ENCODE results near the gene COL27A1. TPM values are rescaled to one million over a fixed set of nuclear protein-coding genes. Genes with fewer than 3 reads are reported as not detected.
A peak's percentile ranks its signal among the peaks of the same experiment; 100 is the strongest.

COL27A1 gene
- total RNA-seq, 1 experiment from 2014 or later: 37.0 TPM

DNA sequence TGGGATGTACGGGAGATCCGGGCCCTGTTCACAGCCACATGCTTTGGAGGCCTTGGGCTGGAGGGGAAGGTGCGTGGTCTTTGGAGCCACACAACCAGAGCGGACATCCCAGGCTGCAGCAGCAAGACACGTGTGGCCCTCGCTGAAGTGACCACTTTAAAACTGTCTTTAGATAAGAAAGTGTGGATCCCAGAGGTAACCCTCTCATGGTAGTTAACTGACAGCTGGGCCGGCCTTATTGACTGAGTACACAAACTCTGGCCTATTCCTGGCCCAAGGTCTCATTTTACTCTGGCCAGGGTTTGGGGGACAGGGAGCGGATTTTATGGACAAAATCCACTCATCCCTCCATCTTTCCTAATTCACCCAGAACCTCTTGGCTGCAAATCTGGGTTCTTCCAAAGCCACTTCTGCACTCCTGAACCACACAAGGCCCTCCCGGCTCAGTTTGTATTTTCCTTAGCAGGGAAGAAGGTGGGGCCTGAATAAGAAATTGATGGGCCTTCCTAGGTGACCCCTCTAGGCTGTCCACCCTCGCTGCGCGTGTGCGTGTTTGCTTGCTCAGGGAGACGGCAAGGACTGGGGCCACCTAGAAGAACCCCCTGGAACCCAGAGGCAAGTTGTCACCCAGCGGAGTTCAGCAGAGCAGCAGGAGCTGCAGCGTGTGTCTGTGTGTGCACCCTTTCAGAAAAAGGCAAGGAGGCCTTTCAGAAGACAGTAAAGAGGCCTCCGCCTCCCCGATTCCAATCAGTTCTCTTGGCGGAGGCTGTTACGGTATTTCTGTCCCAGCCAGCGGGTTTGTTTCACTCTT is 94.3 kb downstream of the COL27A1 start:
- no TSS peak for BruUV-seq (replicated peaks)
- CTCF ChIA-PET: no interaction called here

DNA sequence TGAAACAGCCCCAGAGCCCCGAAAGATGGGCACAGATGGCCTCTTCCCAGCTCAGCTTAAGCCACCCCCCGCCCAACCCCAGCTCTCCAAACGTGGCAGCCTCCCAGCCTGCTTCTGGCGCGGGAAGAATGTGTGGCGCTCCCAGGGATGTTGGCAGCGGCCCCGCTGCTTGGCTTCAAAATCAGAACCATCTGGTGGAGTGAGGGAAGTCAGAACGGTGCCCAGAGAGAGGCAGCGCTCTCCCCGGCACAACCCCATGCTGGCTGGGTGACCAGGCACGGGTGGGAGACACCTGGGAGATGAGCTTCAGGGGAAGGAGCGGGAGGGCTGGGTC is 94.9 kb downstream of the COL27A1 start:
- Histone ChIP-seq H3K4me3 (ENCODE audit: low read depth, low read length, poor library complexity, severe bottlenecking) (no peak overlapping the region), H3K4me1 (ENCODE audit: insufficient read depth, low read length, poor library complexity, severe bottlenecking) (peaks cover 12% of the 10 kb centered on the region), H3K36me3 (ENCODE audit: insufficient read depth, low read length, poor library complexity, severe bottlenecking) (no peaks in the 10 kb centered on the region), H3K9me3 (ENCODE audit: low read depth, low read length, poor library complexity, severe bottlenecking) (no peaks in the 10 kb centered on the region), H3K27me3 (replicated peaks; ENCODE audit: insufficient read depth, low read depth, low read length, poor library complexity) (no peaks in the 10 kb centered on the region), H3K27ac (ENCODE audit: low read depth, low read length, poor library complexity, severe bottlenecking) (no peak overlapping the region)
- POLR2A ChIA-PET (ENCODE audit: low non-redundant PET): no interaction called here
- peak; percentile 67 for DNase-seq (ENCODE audit: low spot score)
- intact Hi-C loops (cut with micrococcal nuclease; ENCODE audit: unreplicated experiment): no loop called here
- BruUV-seq (replicated peaks): no TSS peak
- CTCF ChIA-PET: no interaction called here
- TF ChIP-seq, protein P1, sequence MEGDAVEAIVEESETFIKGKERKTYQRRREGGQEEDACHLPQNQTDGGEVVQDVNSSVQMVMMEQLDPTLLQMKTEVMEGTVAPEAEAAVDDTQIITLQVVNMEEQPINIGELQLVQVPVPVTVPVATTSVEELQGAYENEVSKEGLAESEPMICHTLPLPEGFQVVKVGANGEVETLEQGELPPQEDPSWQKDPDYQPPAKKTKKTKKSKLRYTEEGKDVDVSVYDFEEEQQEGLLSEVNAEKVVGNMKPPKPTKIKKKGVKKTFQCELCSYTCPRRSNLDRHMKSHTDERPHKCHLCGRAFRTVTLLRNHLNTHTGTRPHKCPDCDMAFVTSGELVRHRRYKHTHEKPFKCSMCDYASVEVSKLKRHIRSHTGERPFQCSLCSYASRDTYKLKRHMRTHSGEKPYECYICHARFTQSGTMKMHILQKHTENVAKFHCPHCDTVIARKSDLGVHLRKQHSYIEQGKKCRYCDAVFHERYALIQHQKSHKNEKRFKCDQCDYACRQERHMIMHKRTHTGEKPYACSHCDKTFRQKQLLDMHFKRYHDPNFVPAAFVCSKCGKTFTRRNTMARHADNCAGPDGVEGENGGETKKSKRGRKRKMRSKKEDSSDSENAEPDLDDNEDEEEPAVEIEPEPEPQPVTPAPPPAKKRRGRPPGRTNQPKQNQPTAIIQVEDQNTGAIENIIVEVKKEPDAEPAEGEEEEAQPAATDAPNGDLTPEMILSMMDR (conservative IDR thresholded peaks at IDR 0.05; ENCODE audit: low read depth, low read length): no peak
- TF ChIP-seq EZH2 (IDR thresholded peaks at IDR 0.05; ENCODE audit: borderline replicate concordance, low read depth, low read length, poor library complexity, severe bottlenecking): no peak

More for the DNA sequence above, 94.3 kb downstream of the COL27A1 start:
- POLR2A ChIA-PET (ENCODE audit: low non-redundant PET): no interaction called here
- DNase-seq (ENCODE audit: low spot score): no peak
- H3K4me3 ChIP-seq (ENCODE audit: low read depth, low read length, poor library complexity, severe bottlenecking): no peak overlapping the region
- no peaks in the 10 kb centered on the region for H3K9me3 ChIP-seq (ENCODE audit: low read depth, low read length, poor library complexity, severe bottlenecking)
- no peak overlapping the region for H3K27ac ChIP-seq (ENCODE audit: low read depth, low read length, poor library complexity, severe bottlenecking)
- intact Hi-C loops (cut with micrococcal nuclease; ENCODE audit: unreplicated experiment): no loop called here
- TF ChIP-seq, protein P1 (conservative IDR thresholded peaks at IDR 0.05; ENCODE audit: low read depth, low read length): no peak
- TF ChIP-seq EZH2 (IDR thresholded peaks at IDR 0.05; ENCODE audit: borderline replicate concordance, low read depth, low read length, poor library complexity, severe bottlenecking): no peak
- H3K4me1 ChIP-seq (ENCODE audit: insufficient read depth, low read length, poor library complexity, severe bottlenecking): peaks cover 12% of the 10 kb centered on the region
- H3K36me3 ChIP-seq (ENCODE audit: insufficient read depth, low read length, poor library complexity, severe bottlenecking): no peaks in the 10 kb centered on the region
- H3K27me3 ChIP-seq (replicated peaks; ENCODE audit: insufficient read depth, low read depth, low read length, poor library complexity): no peaks in the 10 kb centered on the region

DNA sequence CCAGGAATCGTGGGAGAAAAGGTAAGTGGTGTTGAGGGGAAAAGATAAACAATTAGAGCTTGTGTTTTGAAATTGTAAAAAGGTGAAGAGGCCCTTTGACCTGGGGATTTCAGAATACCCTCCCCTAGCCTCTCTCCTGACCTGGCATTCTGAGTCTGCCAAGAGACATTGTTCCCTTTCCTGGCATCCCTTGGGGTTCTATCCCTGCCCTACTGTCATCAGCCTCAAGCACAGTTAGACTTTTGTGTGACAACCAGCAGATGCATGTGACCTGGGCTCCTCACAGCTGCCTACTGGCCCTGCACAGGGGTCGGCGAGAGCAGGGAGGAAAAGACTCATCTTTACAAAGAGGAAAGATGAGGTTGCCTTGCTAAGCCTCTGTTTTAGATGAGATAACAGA is 95.3 kb downstream of the COL27A1 start:
- H3K4me3 ChIP-seq (ENCODE audit: low read depth, low read length, poor library complexity, severe bottlenecking): no peak overlapping the region
- H3K4me1 ChIP-seq (ENCODE audit: insufficient read depth, low read length, poor library complexity, severe bottlenecking): peaks cover 12% of the 10 kb centered on the region
- no peaks in the 10 kb centered on the region for H3K27me3 ChIP-seq (replicated peaks; ENCODE audit: insufficient read depth, low read depth, low read length, poor library complexity)
- intact Hi-C loops (cut with micrococcal nuclease; ENCODE audit: unreplicated experiment): no loop called here
- H3K27ac ChIP-seq (ENCODE audit: low read depth, low read length, poor library complexity, severe bottlenecking): no peak overlapping the region
- ChIA-PET POLR2A (ENCODE audit: low non-redundant PET) (no interaction called here), CTCF (no interaction called here)
- TF ChIP-seq, protein P1 (conservative IDR thresholded peaks at IDR 0.05; ENCODE audit: low read depth, low read length): no peak
- TF ChIP-seq EZH2 (IDR thresholded peaks at IDR 0.05; ENCODE audit: borderline replicate concordance, low read depth, low read length, poor library complexity, severe bottlenecking): no peak
- no TSS peak for BruUV-seq (replicated peaks)
- no peaks in the 10 kb centered on the region for H3K9me3 ChIP-seq (ENCODE audit: low read depth, low read length, poor library complexity, severe bottlenecking)
- no peak for DNase-seq (ENCODE audit: low spot score)
- H3K36me3 ChIP-seq (ENCODE audit: insufficient read depth, low read length, poor library complexity, severe bottlenecking): no peaks in the 10 kb centered on the region

All from A673 (cell line).